Ureter (tissue), 1 donor: Measurements from ENCODE around the gene PGBD4. TPM values are rescaled to one million over a fixed set of nuclear protein-coding genes. Genes with fewer than 3 reads are reported as not detected.
A peak's percentile ranks its signal among the peaks of the same experiment; 100 is the strongest.

Experiments used
- DNase-seq: peaks from one replicate; pipeline ENCODE4 v3.0.0-alpha.2; 2020; ENCODE audit warnings: low spot score
- total RNA-seq: library from RNA; stranded (reverse); gene quantifications from one replicate; pipeline ENCODE4 v1.2.4, GENCODE V29; 2023
- donor health status: DM: yes; HTN: yes; CAD: no.

PGBD4 gene
- total RNA-seq: 1.5 TPM

DNA sequence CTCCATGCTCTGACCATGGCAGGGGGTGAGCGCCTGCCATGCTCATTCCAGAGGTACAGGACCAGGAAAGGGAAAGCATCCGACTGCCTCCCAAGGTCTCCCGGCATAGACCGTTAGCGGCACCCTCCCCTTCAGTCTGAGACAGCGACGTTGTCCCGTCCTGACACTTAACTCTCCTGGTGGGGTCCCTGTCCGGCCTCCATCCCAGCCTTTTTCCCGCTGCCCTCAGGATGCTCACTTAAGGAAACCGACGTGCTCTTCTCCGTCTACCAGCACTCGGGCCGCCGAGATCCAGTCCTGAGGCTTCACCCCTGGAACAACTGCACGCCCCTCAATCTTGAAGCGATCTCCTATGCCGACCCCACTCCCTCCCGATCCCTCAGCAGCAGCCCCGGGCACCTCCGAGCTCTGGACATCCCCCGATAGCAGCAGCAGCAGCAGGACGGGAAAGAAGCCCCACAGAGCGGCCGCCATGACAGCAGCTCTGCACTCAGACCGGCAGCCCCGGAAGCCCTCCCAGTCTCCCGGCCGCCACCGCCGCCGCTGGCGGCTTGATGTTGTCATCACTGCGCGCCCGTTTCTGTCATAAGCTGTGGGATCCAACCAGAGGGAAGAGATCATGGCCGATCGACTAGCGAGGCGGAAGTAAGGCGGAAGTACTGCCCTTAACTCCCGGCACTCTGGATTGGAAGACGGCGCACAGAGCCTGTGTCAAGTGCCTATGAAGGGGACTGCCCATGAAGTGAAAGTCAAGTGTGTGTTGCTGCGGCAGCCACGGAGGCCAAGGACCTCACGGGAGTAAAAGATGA lies at the start of gene PGBD4, which contains the start of gene EMC7:
PGBD4 (plus strand) TSS at position 718 of the 809 bp plus-strand sequence. CDS start 449 bp downstream, outside the sequence.
EMC7 (minus strand) TSS at position 497 of the 809 bp plus-strand sequence; CDS start at position 474, 23 bp downstream.
- peak; percentile 99 for DNase-seq

GRCh38 chr15:34054081-34054707 lies 47.7 kb upstream of the PGBD4 start:
- no peak for DNase-seq

- no peak for DNase-seq
Measured at GRCh38 chr15:34055868-34056595, 45.9 kb upstream of the PGBD4 start.

DNA sequence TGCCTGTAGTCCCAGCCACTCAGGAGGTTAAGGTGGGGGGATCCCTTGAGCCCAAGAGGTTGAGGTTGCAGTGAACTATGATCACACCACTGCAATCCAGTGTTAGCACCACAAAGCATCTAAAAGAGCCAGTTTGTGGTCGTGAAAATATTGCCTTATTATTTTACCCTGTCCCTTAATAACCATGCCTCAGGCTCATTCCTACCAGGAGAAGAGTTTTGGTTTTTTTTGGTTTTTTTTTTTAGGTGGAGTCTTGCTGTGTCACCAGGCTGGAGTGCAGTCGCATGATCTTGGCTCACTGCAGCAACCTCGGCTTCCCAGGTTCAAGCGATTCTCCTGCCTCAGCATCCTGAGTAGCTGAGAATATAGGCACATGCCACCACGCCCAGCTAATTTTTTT lies 45.0 kb upstream of the PGBD4 start:
- DNase-seq: no peak

GRCh38 chr15:34059476-34059875 lies 42.4 kb upstream of the PGBD4 start:
- no peak for DNase-seq

DNA sequence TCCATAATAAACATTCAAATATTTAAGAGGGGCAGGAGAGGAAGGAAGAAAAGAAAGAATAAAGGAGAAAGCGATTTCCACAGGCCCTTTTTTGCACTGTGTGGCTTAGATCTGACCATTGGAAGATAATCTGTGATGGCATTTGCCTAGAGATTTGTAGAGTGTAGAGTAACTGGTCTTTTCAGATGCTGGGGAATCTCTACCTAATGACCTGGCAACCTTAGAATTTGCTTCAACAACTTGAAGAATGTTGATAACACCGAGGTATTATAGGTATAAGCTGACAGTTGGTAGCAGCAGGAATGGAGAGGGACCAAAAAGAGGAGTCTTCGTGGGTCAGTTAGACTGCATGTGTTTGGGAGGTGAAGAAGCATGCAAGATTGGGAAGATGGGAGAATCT lies 41.9 kb upstream of the PGBD4 start:
- DNase-seq: no peak

DNA sequence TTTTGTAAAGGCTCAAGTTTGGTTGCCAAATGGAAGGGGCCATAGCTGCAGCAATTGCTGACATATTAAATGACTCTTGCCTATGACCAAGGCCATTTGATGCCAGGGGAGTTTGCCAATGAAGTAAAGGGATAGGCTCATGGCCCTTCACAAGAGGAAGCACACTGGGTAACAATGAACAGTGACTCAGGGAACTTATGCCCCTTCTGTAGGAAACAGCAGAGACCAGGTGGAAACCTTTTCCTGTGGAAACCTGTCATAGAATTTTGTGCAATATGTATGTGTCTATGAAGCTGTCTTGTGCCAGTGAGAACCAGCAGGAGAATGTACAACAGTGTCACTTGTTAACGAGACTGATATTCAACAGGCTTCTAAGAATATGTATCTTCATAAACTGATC lies 37.4 kb upstream of the PGBD4 start:
- no peak for DNase-seq

DNA sequence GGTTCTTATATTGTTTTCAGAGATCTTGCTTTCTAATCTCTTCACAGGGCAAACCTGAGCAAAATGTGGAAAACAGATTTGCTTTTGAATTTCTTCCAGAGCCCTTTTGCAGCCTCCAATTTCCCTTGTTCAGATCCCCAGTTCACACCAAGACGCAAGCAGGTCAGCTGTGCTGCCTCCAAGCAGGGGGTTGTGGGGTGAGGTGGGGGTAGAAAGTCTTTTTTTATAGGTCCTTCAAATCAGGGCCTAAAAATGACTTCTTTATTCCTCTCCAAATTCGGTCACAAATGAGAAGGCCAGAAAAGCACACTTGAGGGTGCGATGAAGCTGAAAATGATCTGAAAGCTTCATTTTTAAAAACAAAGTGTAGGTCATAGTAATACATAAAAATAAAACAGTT lies 36.6 kb upstream of the PGBD4 start:
- no peak for DNase-seq

DNA sequence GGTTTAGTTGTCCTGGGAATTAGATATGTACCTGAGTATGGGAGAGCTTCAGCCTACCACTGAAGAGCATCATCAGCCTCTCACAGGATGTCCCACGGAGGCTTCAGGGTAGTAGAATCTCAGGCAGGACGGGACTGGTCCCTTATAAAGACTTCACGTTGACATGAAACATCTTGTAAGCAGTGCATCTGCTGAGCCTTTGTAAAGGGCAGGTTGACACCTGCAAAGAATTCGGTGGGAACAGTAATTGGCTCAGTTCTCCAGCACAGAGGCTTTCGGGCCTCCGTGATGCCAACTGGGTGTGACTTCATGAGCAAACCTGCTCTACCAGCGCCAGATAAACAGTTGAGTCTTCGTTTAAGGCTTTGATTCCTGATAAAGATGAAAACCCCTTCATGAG lies 35.9 kb upstream of the PGBD4 start:
- no peak for DNase-seq

DNA sequence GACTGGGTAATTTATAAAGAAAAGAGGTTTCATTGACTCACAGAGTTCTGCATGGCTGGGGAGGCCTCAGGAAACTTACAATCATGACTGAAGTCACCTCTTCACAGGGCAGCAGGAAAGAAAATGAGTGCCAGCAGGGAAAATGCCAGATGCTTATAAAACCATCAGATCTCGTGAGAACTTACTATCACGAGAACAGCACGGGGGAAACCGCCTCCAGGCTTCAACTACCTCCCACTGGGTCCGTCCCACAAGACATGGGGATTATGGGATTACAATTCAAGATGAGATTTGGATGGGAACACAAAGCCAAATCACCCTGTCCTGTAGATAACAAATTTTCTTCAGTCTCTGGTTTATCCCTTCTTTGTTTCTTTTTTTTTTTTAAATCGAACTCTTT lies 31.9 kb upstream of the PGBD4 start:
- DNase-seq: no peak

DNA sequence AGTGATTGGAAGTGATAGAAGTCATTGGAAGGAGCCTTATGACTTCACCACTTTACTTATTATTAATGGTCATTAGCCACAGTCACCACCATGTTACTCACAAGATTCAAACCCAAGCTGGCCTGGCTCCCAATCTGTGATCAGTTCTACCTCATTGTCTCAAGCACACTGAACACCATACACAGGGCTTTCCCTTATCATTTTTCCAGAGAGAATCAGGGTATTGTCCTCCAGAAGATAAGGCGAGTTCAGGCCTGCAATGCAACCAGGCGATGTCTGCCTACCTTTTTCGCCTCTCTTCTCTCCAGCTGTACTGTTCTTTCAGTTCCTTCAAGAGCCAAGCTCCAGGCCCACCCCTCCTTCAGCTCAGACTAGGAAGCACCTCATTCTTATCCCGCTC lies 25.1 kb upstream of the PGBD4 start:
- no peak for DNase-seq

GRCh38 chr15:34078900-34079299 lies 23.0 kb upstream of the PGBD4 start:
- no peak for DNase-seq

DNA sequence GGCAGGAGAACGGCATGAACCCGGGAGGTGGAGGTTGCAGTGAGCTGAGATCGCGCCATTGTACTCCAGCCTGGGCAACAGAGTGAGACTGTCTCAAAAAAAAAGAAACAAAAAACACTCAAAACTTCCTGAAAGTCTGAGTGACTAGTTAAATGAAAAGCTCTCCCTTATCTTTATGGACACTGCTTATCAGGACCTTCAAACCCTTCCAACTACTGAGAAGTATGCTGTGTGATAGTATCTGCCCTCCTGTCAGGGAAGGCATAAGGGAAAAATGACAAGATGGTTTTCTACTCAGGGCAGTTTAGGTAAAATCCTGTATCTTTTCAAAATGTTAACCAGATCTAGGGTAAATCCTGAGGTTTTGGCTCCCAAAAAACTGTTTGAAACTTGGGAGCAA lies 22.0 kb upstream of the PGBD4 start:
- no peak for DNase-seq

DNA sequence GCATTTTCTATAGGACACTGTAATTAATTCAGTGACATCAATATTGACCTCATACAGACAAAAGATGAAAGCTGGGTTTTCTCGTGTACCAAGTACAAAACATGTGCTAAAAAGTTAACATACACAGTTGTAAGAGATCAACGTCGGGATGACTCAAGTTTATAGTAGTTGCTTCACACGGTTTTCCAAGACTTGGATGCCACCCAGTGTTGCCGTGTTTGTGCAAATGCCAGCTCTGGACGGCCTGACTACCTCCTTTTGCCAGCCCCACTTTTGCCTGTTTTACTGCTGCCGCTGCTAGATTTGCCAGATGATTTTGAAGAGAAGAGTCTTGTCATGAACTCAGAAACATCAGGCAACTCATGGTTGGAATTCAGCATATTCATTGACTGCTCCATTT lies 17.8 kb upstream of the PGBD4 start:
- no peak for DNase-seq

DNA sequence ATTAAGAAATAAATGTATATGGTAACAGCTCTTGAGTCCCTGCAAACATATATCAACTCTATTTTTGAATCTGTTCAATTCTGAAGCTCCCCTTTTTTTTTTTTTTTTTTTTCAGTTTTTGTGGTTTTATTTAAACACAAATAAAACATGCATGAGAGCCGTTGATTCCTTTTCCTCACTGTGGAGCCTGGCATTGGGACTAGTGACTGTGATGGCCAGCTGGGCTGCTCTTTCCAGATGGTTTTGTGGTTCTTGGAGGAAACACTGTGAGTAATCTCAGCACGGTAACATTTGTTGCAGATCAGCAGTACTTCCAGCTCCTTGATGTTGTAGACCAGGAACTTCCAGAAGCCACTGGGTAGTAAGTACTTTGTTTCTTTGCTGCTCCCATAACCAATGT lies 16.1 kb upstream of the PGBD4 start:
- no peak for DNase-seq

DNA sequence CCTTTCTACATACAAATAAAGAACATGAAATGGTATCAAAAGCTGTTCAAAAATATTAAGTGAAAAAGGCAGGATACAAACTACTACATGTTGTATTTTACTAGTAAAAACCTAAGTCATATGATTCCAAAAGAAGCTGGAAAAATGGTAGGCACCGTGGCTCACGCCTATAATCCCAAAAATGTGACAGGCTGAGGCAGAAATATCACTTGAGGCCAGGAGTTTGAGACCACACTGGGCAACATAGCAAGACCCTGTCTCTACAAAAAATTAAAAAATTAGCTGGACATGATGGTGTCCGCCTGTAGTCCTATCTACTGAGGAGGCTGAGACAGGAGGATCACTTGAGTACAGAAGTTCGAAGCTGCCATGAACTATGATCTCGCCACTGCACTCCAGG lies 2.0 kb upstream of the PGBD4 start:
- no peak for DNase-seq

- no peak for DNase-seq
Measured at GRCh38 chr15:34102175-34102925, 467 bp downstream of the PGBD4 start.

GRCh38 chr15:34106423-34106822 lies 4.5 kb downstream of the PGBD4 start:
- no peak for DNase-seq

GRCh38 chr15:34107315-34107714 lies 5.4 kb downstream of the PGBD4 start:
- DNase-seq: no peak

DNA sequence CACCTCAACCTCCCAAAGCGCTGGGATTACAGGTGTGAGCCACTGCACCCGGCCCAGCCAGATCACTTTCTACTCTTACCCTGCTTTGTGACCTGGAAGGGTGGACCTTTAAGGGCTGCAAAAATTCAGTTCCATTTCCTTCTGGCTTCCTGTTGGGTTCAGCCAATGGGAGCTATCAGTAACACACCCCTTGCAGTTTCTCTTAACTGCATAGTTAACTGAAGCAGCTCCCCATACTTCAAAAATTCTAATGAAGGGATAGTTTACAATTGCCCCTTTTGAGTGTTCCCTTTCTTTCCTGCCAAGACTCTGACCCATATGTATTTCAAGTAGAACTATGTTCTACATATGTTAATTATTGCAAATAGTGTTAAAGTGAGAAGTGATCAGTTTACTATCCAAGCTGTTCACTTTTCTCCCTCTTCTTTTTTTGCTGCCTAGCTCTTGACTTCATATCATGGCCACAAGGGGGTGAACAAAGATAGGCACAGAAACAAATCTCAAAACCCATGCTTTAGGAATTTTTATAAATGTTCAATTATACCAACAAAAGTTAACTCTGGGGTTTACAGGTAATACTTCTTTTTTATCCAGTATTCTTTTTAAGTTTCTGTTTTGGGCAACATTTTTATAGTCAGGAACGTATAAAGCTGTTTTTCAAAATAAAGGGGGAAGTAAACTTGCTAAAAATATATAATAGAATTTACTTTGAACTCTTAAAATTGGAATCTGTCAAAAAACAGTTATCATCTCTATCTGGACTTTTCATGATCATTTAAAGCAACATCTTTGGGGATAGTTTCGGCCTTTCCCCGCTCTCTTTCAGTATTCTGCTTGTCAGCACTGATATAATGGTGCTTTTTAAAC lies 8.1 kb downstream of the PGBD4 start:
- DNase-seq: no peak

DNA sequence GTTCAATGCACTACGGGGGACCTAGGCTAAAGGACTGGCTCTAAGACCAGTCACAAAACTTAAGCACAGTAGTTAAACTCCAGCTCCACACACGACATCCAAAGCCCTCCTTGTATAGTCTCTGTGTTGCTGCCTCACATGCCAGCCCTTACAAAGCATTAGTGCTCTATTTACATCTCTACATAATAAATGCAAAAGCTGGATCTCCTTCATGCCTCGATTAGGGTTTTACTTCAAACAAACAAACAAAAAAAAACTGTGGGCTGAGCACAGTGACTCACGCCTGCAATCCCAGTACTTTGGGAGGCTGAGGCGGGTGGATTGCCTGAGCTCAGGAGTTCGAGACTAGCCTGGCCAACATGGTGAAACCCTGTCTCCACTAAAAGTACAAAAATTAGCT lies 9.6 kb downstream of the PGBD4 start:
- no peak for DNase-seq
